Right ventricle myocardium inferior (tissue), 1 donor: ENCODE results near the gene EFR3B. TPM values are rescaled to one million over a fixed set of nuclear protein-coding genes. Genes with fewer than 3 reads are reported as not detected.
"Not testable (repeated sequence)": the region's sequence is repeated elsewhere in the genome, so short reads cannot be mapped to it uniquely, and the experiment has no call there.

Source experiments
- ATAC-seq: fragments of 200-7000 bp; cut with Tn5 transposase; one replicate; pipeline ENCODE4 v1.9.1; 2020; ENCODE audit warnings: mild to moderate bottlenecking, moderate library complexity
- DNase-seq: peaks from one replicate; pipeline ENCODE4 v3.0.0; 2021; ENCODE audit errors: missing footprints
- intact Hi-C: fragments of 100-400 bp; cut with DNase I; formaldehyde crosslinking; loops from one replicate; pipeline ENCODE4 v1.11.0; 2022
- total RNA-seq: library from RNA; stranded (reverse); fragmentation: NEBNext Ultra II Directional; extraction: Animal tissue kit (Norgen Biotek cat#: 25700); gene quantifications from one replicate; pipeline ENCODE4 v1.2.1, GENCODE V29; 2021
- donor health status: DM: no; HTN: yes; CAD: no; lungs with severe emphysema.

Gene EFR3B
- total RNA-seq, 1 donor from 2014 or later: 4.1 TPM

- ATAC-seq (no peak), DNase-seq (no peak)
- intact Hi-C loops: no loop called here
Observed at GRCh38 chr2:25125189-25125588, 83.3 kb downstream of the EFR3B start.

GRCh38 chr2:25125976-25126375 lies 84.1 kb downstream of the EFR3B start:
- ATAC-seq (no peak), DNase-seq (no peak)
- intact Hi-C loops: no loop called here

- DNase-seq, ATAC-seq, intact Hi-C loops: not testable (repeated sequence)
Observed at GRCh38 chr2:25127071-25127470, 85.2 kb downstream of the EFR3B start.

- ATAC-seq: no peak
- intact Hi-C loops: no loop called here
Observed at GRCh38 chr2:25127646-25128045, 85.8 kb downstream of the EFR3B start.

GRCh38 chr2:25129901-25130520 lies 88.1 kb downstream of the EFR3B start:
- intact Hi-C loops: loop anchor here (1.0 to 10.0 kb wide), 4 partner anchors 67 to 295 kb away; partner anchors contain the start of gene EFR3B
- ATAC-seq (no peak), DNase-seq (no peak)

More at GRCh38 chr2:25127646-25128045, 85.8 kb downstream of the EFR3B start:
- DNase-seq: no peak

- no peak for DNase-seq
- intact Hi-C loops: loop anchor here (5.0 to 10.0 kb wide), 2 partner anchors 66 to 296 kb away; no protein-coding TSS in a partner anchor
- ATAC-seq: no peak
Observed at GRCh38 chr2:25131253-25131566, 89.3 kb downstream of the EFR3B start.

- peak; percentile 37 for ATAC-seq
- intact Hi-C loops: loop anchor here (5.0 to 10.0 kb wide), 2 partner anchors 66 to 297 kb away; no protein-coding TSS in a partner anchor
- DNase-seq: no peak
Observed at GRCh38 chr2:25131567-25132298, 89.9 kb downstream of the EFR3B start.

GRCh38 chr2:25132299-25132635 lies 90.4 kb downstream of the EFR3B start:
- ATAC-seq (no peak), DNase-seq (no peak)
- intact Hi-C loops: loop anchor here (5.0 to 10.0 kb wide), 2 partner anchors 65 to 297 kb away; no protein-coding TSS in a partner anchor

- intact Hi-C loops: loop anchor here (5.0 to 10.0 kb wide), 2 partner anchors 65 to 298 kb away; no protein-coding TSS in a partner anchor
- DNase-seq (no peak), ATAC-seq (no peak)
Observed at GRCh38 chr2:25132693-25133092, 90.8 kb downstream of the EFR3B start.

- intact Hi-C loops, ATAC-seq, DNase-seq: not testable (repeated sequence)
Observed at GRCh38 chr2:25140535-25140934, 98.7 kb downstream of the EFR3B start.

- ATAC-seq: no peak
- no peak for DNase-seq
- intact Hi-C loops: no loop called here
Observed at GRCh38 chr2:25141120-25141519, 99.2 kb downstream of the EFR3B start.

GRCh38 chr2:25145803-25146202 lies 103.9 kb downstream of the EFR3B start:
- intact Hi-C loops: no loop called here
- no peak for ATAC-seq
- DNase-seq: no peak

GRCh38 chr2:25146896-25147295 lies 105.0 kb downstream of the EFR3B start:
- DNase-seq (no peak), ATAC-seq (no peak)
- intact Hi-C loops: no loop called here

GRCh38 chr2:25149646-25150045 lies 107.8 kb downstream of the EFR3B start:
- no peak for ATAC-seq
- intact Hi-C loops: no loop called here
- DNase-seq: no peak

GRCh38 chr2:25150993-25151392 lies 109.1 kb downstream of the EFR3B start:
- DNase-seq, ATAC-seq, intact Hi-C loops: not testable (repeated sequence)

GRCh38 chr2:25151718-25152117 lies 109.8 kb downstream of the EFR3B start:
- no peak for ATAC-seq
- intact Hi-C loops: no loop called here
- DNase-seq: no peak

- DNase-seq: no peak
- intact Hi-C loops: no loop called here
- no peak for ATAC-seq
Observed at GRCh38 chr2:25155401-25155800, 113.5 kb downstream of the EFR3B start.

GRCh38 chr2:25158096-25158852 lies 116.4 kb downstream of the EFR3B start:
- ATAC-seq (no peak), DNase-seq (no peak)
- intact Hi-C loops: no loop called here

- ATAC-seq (no peak), DNase-seq (no peak)
- intact Hi-C loops: no loop called here
Observed at GRCh38 chr2:25159949-25160348, 118.1 kb downstream of the EFR3B start.

- no peak for DNase-seq
- intact Hi-C loops: no loop called here
- no peak for ATAC-seq
Observed at GRCh38 chr2:25160376-25160775, 118.5 kb downstream of the EFR3B start.
